IMR-90 (cell line): ENCODE measurements around the gene RGP1. TPM values are rescaled to one million over a fixed set of nuclear protein-coding genes. Genes with fewer than 3 reads are reported as not detected.

Experiments
- ATAC-seq: fragments of 200-7000 bp; cut with Tn5 transposase; 2 replicates; pipeline ENCODE4 v1.9.1; 2020; ENCODE audit warnings: low read depth, mild to moderate bottlenecking, moderate library complexity
- BruUV-seq: library from RNA; stranded (reverse); fragments of 400-500 nt; replicated peaks from 2 replicates; lab custom pipeline; 2021; lab: Mats Ljungman, UMichigan
- CTCF ChIA-PET: fragments of 300-600 bp; formaldehyde crosslinking; extraction: SDS; loops from one replicate; lab custom pipeline; 2021; ENCODE audit warnings: antibody characterized with exemption; lab: Yijun Ruan, JAX
- POLR2A ChIA-PET: fragments of 300-600 bp; sonication (Branson Sonifier 250); formaldehyde crosslinking; loops from one replicate; lab custom pipeline; 2022; ENCODE audit warnings: antibody characterized with exemption; ENCODE audit not compliant: unreplicated experiment; lab: Charles Lee
- DNase-seq: peaks from one replicate; pipeline ENCODE4 v3.0.0; 2013
- H2AFZ ChIP-seq: replicated peaks from 2 replicates; pipeline ENCODE3; 2013; ENCODE audit warnings: low read length, mild to moderate bottlenecking; ENCODE audit not compliant: poor library complexity
- H2AK5ac ChIP-seq: 2 replicates; pipeline ENCODE4 v1.6.1; 2013; ENCODE audit warnings: low read depth, low read length, inconsistent platforms
- H2AK9ac ChIP-seq: replicated peaks from 2 replicates; pipeline ENCODE3; 2013; ENCODE audit warnings: mild to moderate bottlenecking, low read depth, low read length, moderate library complexity; ENCODE audit not compliant: poor library complexity
- H2BK120ac ChIP-seq: 2 replicates; pipeline ENCODE4 v1.6.1; 2013; ENCODE audit warnings: low read depth, low read length, inconsistent platforms
- H2BK15ac ChIP-seq: 3 replicates; pipeline ENCODE4 v1.6.1; 2013; ENCODE audit warnings: low read depth, low read length, inconsistent platforms
- H2BK20ac ChIP-seq: 2 replicates; pipeline ENCODE4 v1.6.1; 2013; ENCODE audit warnings: low read depth, mild to moderate bottlenecking, inconsistent platforms, low read length, moderate library complexity
- H2BK5ac ChIP-seq: 2 replicates; pipeline ENCODE4 v1.6.1; 2013; ENCODE audit warnings: mild to moderate bottlenecking, low read depth, low read length, inconsistent platforms; ENCODE audit not compliant: poor library complexity, severe bottlenecking
- H3K14ac ChIP-seq: replicated peaks from 2 replicates; pipeline ENCODE4 v1.6.1; 2013; ENCODE audit warnings: low read depth, low read length, inconsistent platforms
- H3K18ac ChIP-seq: 2 replicates; pipeline ENCODE4 v1.6.1; 2013; ENCODE audit warnings: low read depth, low read length, control low read depth
- H3K23ac ChIP-seq: 2 replicates; pipeline ENCODE4 v1.6.1; 2013; ENCODE audit warnings: low read depth, low read length, inconsistent platforms
- H3K27ac ChIP-seq: 2 replicates; pipeline ENCODE4 v1.5.1; 2013; ENCODE audit warnings: mild to moderate bottlenecking, control low read depth, low read length; ENCODE audit not compliant: insufficient read depth
- H3K27me3 ChIP-seq: 2 replicates; pipeline ENCODE4 v1.6.1; 2013; ENCODE audit warnings: low read length; ENCODE audit not compliant: control insufficient read depth, insufficient read depth
- H3K36me3 ChIP-seq: 2 replicates; pipeline ENCODE4 v1.6.1; 2013; ENCODE audit warnings: low read length, mixed read lengths; ENCODE audit not compliant: control insufficient read depth, insufficient read depth
- H3K4ac ChIP-seq: 2 replicates; pipeline ENCODE4 v1.6.1; 2013; ENCODE audit warnings: low read depth, low read length, inconsistent platforms
- H3K4me1 ChIP-seq: 2 replicates; pipeline ENCODE4 v1.6.1; 2013; ENCODE audit warnings: low read length, mixed read lengths; ENCODE audit not compliant: control insufficient read depth, insufficient read depth
- H3K4me2 ChIP-seq: 2 replicates; pipeline ENCODE4 v1.6.1; 2013; ENCODE audit warnings: low read depth, mild to moderate bottlenecking, control low read depth, low read length, moderate library complexity
- H3K4me3 ChIP-seq: 2 replicates; pipeline ENCODE4 v1.5.1; 2013; ENCODE audit warnings: low read depth, mild to moderate bottlenecking, control low read depth, low read length, moderate library complexity; ENCODE audit not compliant: insufficient read depth
- H3K56ac ChIP-seq: 2 replicates; pipeline ENCODE4 v1.6.1; 2013; ENCODE audit warnings: low read length, inconsistent platforms; ENCODE audit not compliant: insufficient read depth; ENCODE audit errors: extremely low read depth
- H3K79me1 ChIP-seq, 2 experiments: 2 replicates each; pipeline ENCODE4 v1.6.1; 2013; ENCODE audit warnings: low read length in 2 of 2, inconsistent platforms in 1 of 2, low read depth in 1 of 2
- H3K9ac ChIP-seq: 2 replicates; pipeline ENCODE4 v1.6.1; 2013; ENCODE audit warnings: low read depth, low read length, control low read depth
- H3K9me1 ChIP-seq: 2 replicates; pipeline ENCODE4 v1.6.1; 2013; ENCODE audit warnings: low read length, inconsistent platforms; ENCODE audit not compliant: insufficient read depth
- H3K9me3 ChIP-seq: 2 replicates; pipeline ENCODE4 v1.6.1; 2013; ENCODE audit warnings: low read length; ENCODE audit not compliant: control insufficient read depth, insufficient read depth
- H4K20me1 ChIP-seq: 2 replicates; pipeline ENCODE4 v1.6.1; 2013; ENCODE audit warnings: low read length, inconsistent platforms; ENCODE audit not compliant: insufficient read depth
- H4K5ac ChIP-seq: 2 replicates; pipeline ENCODE4 v1.6.1; 2013; ENCODE audit warnings: mild to moderate bottlenecking, low read depth, low read length, control low read depth
- H4K8ac ChIP-seq, 2 experiments: 2 replicates each; pipeline ENCODE4 v1.6.1; 2013; ENCODE audit warnings: low read depth in 2 of 2, low read length in 2 of 2, control low read depth in 1 of 2, inconsistent platforms in 1 of 2
- H4K91ac ChIP-seq: 2 replicates; pipeline ENCODE4 v1.6.1; 2013; ENCODE audit warnings: low read depth, low read length, inconsistent platforms; ENCODE audit not compliant: insufficient read depth
- MAFK ChIP-seq: IDR thresholded peaks from 2 replicates; pipeline ENCODE4 v1.6.1; 2012; ENCODE audit warnings: low read depth, low read length, improper control_type of control experiment
- NFE2L2 ChIP-seq: fragments of 150-350 bp; IDR thresholded peaks from 2 replicates; pipeline ENCODE4 v1.6.1; 2016; ENCODE audit warnings: low read depth, mild to moderate bottlenecking, low read length
- POLR2A ChIP-seq: IDR thresholded peaks from 2 replicates; pipeline ENCODE4 v1.6.1; 2012; ENCODE audit warnings: mild to moderate bottlenecking, low read depth, low read length
- WGBS, 2 experiments: methylation state at CpG; one replicate each; pipeline versions ENCODE4 v1.1.5 to v1.1.7; 2013; ENCODE audit warnings: missing lambda C conversion rate in 2 of 2; ENCODE audit not compliant: insufficient read length in 1 of 2; ENCODE audit errors: extremely low coverage in 2 of 2; 5-methylcytosine and 5-hydroxymethylcytosine counted together
- dilution Hi-C: fragments of 300-500 bp; cut with HindIII; formaldehyde crosslinking; loops from one replicate; pipeline ENCODE4 v1.14.3; 2018; ENCODE audit warnings: low sequenced_read_pairs; ENCODE audit not compliant: unreplicated experiment
- in situ Hi-C: fragments of 300-500 bp; cut with MboI; formaldehyde crosslinking; loops from 3 replicates; pipeline ENCODE4 v1.14.3; 2019; ENCODE audit warnings: low sequenced_read_pairs, inconsistent platforms, mixed read lengths
- intact Hi-C: fragments of 100-400 bp; cut with micrococcal nuclease; formaldehyde crosslinking; loops from 2 replicates; pipeline ENCODE4 v1.10.0; 2022
- polyA plus RNA-seq, 3 experiments: library from polyadenylated mRNA; depleted of rRNA; stranded (reverse); fragments of >200 nt; gene quantifications; 2 replicates each; pipeline ENCODE4 v1.2.3, GENCODE V29; 2012; ENCODE audit warnings: low replicate concordance in 1 of 3
- total RNA-seq: library from RNA; depleted of rRNA; stranded (reverse); fragments of >200 nt; gene quantifications from 2 replicates; pipeline ENCODE4 v1.2.3, GENCODE V29; 2012
- TF ChIP-seq, protein P1 (sequence below): fragments of 150-350 bp; IDR thresholded peaks from 2 replicates; pipeline ENCODE4 v1.6.1; 2016; ENCODE audit warnings: low read depth, mild to moderate bottlenecking, low read length, moderate library complexity, borderline replicate concordance

RGP1 gene
- total and polyA plus RNA-seq, 2 of the 4 experiments (the other 2 are of a cell fraction): 10.2 to 14.3 TPM

DNA sequence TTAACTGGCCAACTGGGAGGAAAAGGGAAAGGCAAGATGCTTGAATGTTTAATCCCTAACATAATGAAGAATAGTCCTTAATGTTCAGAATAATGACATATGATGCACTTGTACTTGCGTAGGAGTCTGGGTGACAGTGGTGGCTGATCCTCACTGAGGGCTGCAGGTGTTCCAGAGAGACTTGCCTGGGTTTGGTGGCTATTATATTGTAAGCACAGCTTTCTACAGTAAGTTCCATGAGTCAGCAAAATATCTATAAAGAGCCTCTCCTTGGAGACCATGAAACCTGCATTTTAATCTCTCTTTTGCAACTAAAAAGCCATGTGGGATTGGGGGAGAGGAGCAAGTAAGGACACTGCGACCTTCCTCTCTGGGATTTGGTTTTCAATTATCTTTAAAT is 40.5 kb downstream of the RGP1 start:
- H2BK20ac ChIP-seq: no peak overlapping the region
- DNase-seq (no peak), ATAC-seq (no peak)
- no peak overlapping the region for H2BK5ac ChIP-seq
- H4K20me1 ChIP-seq: no peaks in the 10 kb centered on the region
- no peak overlapping the region for H3K56ac ChIP-seq
- no peak overlapping the region for H3K9ac ChIP-seq
- intact Hi-C loops (no loop called here), in situ Hi-C loops (no loop called here), dilution Hi-C loops (no loop called here)
- H2AK5ac ChIP-seq: no peak overlapping the region
- H3K79me1 ChIP-seq: peaks cover 16 to 30% of the 10 kb centered on the region in 2 experiments
- peaks cover 27% of the 10 kb centered on the region for H3K4me1 ChIP-seq
- WGBS, 2 experiments: no CpG with 5 or more reads among the region's 2 CpGs
- H3K27me3 ChIP-seq: peaks cover 15% of the 10 kb centered on the region
- H3K36me3 ChIP-seq: no peaks in the 10 kb centered on the region
- H3K14ac ChIP-seq: no peak overlapping the region
- no peak overlapping the region for H4K8ac ChIP-seq
- CTCF ChIA-PET: interaction anchor here (0.6 to 2.1 kb wide), 16 partner anchors 12 to 240 kb away, joined by 3 to 25 read pairs (median 4); partner anchors contain the start of genes OR13J1 and SPAG8
- H3K9me1 ChIP-seq: peaks cover 20% of the 10 kb centered on the region
- TF ChIP-seq, protein P1, sequence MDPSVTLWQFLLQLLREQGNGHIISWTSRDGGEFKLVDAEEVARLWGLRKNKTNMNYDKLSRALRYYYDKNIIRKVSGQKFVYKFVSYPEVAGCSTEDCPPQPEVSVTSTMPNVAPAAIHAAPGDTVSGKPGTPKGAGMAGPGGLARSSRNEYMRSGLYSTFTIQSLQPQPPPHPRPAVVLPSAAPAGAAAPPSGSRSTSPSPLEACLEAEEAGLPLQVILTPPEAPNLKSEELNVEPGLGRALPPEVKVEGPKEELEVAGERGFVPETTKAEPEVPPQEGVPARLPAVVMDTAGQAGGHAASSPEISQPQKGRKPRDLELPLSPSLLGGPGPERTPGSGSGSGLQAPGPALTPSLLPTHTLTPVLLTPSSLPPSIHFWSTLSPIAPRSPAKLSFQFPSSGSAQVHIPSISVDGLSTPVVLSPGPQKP: no peak
- TF ChIP-seq POLR2A: no peak
- peak; percentile 50; the same call in 1 of the 2 replicates for TF ChIP-seq NFE2L2
- TF ChIP-seq MAFK: peak; percentile 92
- H3K4me3 ChIP-seq: no peak overlapping the region
- BruUV-seq: no TSS peak
- no peak overlapping the region for H3K27ac ChIP-seq
- H3K18ac ChIP-seq: no peak overlapping the region
- H2AK9ac ChIP-seq: no peak overlapping the region
- no peak overlapping the region for H3K4me2 ChIP-seq
- no peak overlapping the region for H4K5ac ChIP-seq
- no peak overlapping the region for H4K91ac ChIP-seq
- H2BK120ac ChIP-seq: no peak overlapping the region
- no peak overlapping the region for H3K23ac ChIP-seq
- no peaks in the 10 kb centered on the region for H3K9me3 ChIP-seq
- no peak overlapping the region for H2AFZ ChIP-seq
- POLR2A ChIA-PET: interaction anchor here (0.8 kb wide), 1 partner anchor 93 kb away, joined by 3 read pairs; no protein-coding TSS in a partner anchor
- H2BK15ac ChIP-seq: no peak overlapping the region
- no peak overlapping the region for H3K4ac ChIP-seq
